ENCODE measurements around the gene PTPRC.

The PTPRC gene

GRCh38 chr1:198627436-198628066, 11.3 kb upstream of the PTPRC start:
- no peak for TF ChIP-seq Cebpa-rat (IDR thresholded peaks at IDR 0.05)
- Histone ChIP-seq H3K4me1 (peaks cover 10 to 57% (median 15%) of the 10 kb centered on the region in 10 experiments), H3K4me3 (no peak overlapping the region)

GRCh38 chr1:198628067-198628455, 10.8 kb upstream of the PTPRC start:
- peak overlapping the region in 2 of 11 experiments; percentile 14 to 20; a peak in 1 of 22 replicates for H3K4me2 ChIP-seq
- no peak overlapping the region for H3K27ac ChIP-seq
- peaks cover 4 to 57% (median 10%) of the 10 kb centered on the region in 10 experiments for H3K4me1 ChIP-seq

More at GRCh38 chr1:198627436-198628066, 11.3 kb upstream of the PTPRC start:
- H4K20me1 ChIP-seq = no peaks in the 10 kb centered on the region
- H3K36me3 ChIP-seq = no peaks in the 10 kb centered on the region
- H3K27ac ChIP-seq = no peak overlapping the region
- H3K4me2 ChIP-seq = peak overlapping the region in 1 of 11 experiments; percentile 20; a peak in 1 of 22 replicates
- H3K9ac ChIP-seq = no peak overlapping the region
- H3K9me3 ChIP-seq (replicated peaks in 1 of 11) = peaks cover 0 to 3% (median under 1%) of the 10 kb centered on the region in 11 experiments; a peak in 7 of 22 replicates
- no peaks in the 10 kb centered on the region for H3K27me3 ChIP-seq

GRCh38 chr1:198629610-198630009, 9.2 kb upstream of the PTPRC start:
- Histone ChIP-seq H3K4me1 (peaks cover 0 to 57% (median 8%) of the 10 kb centered on the region in 10 experiments; a peak in 13 of 20 replicates), H4K20me1 (no peaks in the 10 kb centered on the region), H3K27me3 (no peaks in the 10 kb centered on the region), H3K27ac (no peak overlapping the region), H3K9me3 (replicated peaks in 1 of 11) (peaks cover 0 to 19% (median 13%) of the 10 kb centered on the region in 11 experiments; a peak in 14 of 22 replicates), H3K4me3 (no peak overlapping the region), H3K9ac (no peak overlapping the region), H3K36me3 (no peaks in the 10 kb centered on the region), H3K4me2 (no peak overlapping the region)
- no peak for TF ChIP-seq Cebpa-rat (IDR thresholded peaks at IDR 0.05)

More at GRCh38 chr1:198628067-198628455, 10.8 kb upstream of the PTPRC start:
- no peaks in the 10 kb centered on the region for H3K36me3 ChIP-seq
- H3K4me3 ChIP-seq = no peak overlapping the region
- H3K9me3 ChIP-seq (replicated peaks in 1 of 11) = peaks cover 0 to 8% (median 5%) of the 10 kb centered on the region in 11 experiments; a peak in 13 of 22 replicates
- no peak for TF ChIP-seq Cebpa-rat (IDR thresholded peaks at IDR 0.05)
- H4K20me1 ChIP-seq = no peaks in the 10 kb centered on the region
- no peak overlapping the region for H3K9ac ChIP-seq
- no peaks in the 10 kb centered on the region for H3K27me3 ChIP-seq

GRCh38 chr1:198630863-198631262, 8.0 kb upstream of the PTPRC start:
- H3K27me3 ChIP-seq = no peaks in the 10 kb centered on the region
- H3K36me3 ChIP-seq = no peaks in the 10 kb centered on the region
- H3K4me1 ChIP-seq = peaks cover 0 to 57% (median 8%) of the 10 kb centered on the region in 10 experiments; a peak in 13 of 20 replicates
- no peak overlapping the region for H3K27ac ChIP-seq
- no peaks in the 10 kb centered on the region for H4K20me1 ChIP-seq
- no peak overlapping the region for H3K9ac ChIP-seq
- no peak overlapping the region for H3K4me2 ChIP-seq
- peaks cover 0 to 25% (median 13%) of the 10 kb centered on the region in 11 experiments; a peak in 14 of 22 replicates for H3K9me3 ChIP-seq (replicated peaks in 1 of 11)
- no peak for TF ChIP-seq Cebpa-rat (IDR thresholded peaks at IDR 0.05)
- no peak overlapping the region for H3K4me3 ChIP-seq

- H3K9me3 ChIP-seq (replicated peaks in 1 of 11) = peaks cover 0 to 25% (median 13%) of the 10 kb centered on the region in 11 experiments; a peak in 14 of 22 replicates
- H3K4me3 ChIP-seq = no peak overlapping the region
- H4K20me1 ChIP-seq = no peaks in the 10 kb centered on the region
- no peaks in the 10 kb centered on the region for H3K36me3 ChIP-seq
- no peak overlapping the region for H3K27ac ChIP-seq
- H3K9ac ChIP-seq = no peak overlapping the region
- no peaks in the 10 kb centered on the region for H3K27me3 ChIP-seq
- H3K4me1 ChIP-seq = peaks cover 0 to 62% (median 8%) of the 10 kb centered on the region in 10 experiments; a peak in 14 of 20 replicates
- no peak for TF ChIP-seq Cebpa-rat (IDR thresholded peaks at IDR 0.05)
- peak overlapping the region in 2 of 11 experiments; percentile 3 to 23; a peak in 2 of 22 replicates for H3K4me2 ChIP-seq
Observed at GRCh38 chr1:198631292-198631691, 7.5 kb upstream of the PTPRC start.

GRCh38 chr1:198632007-198632406, 6.8 kb upstream of the PTPRC start:
- H3K9me3 ChIP-seq (replicated peaks in 1 of 11) = peaks cover 0 to 25% (median 13%) of the 10 kb centered on the region in 11 experiments; a peak in 14 of 22 replicates
- TF ChIP-seq Cebpa-rat (IDR thresholded peaks at IDR 0.05) = no peak
- no peaks in the 10 kb centered on the region for H4K20me1 ChIP-seq
- H3K36me3 ChIP-seq = no peaks in the 10 kb centered on the region
- no peak overlapping the region for H3K4me3 ChIP-seq
- H3K27me3 ChIP-seq = no peaks in the 10 kb centered on the region
- H3K27ac ChIP-seq = no peak overlapping the region
- H3K9ac ChIP-seq = no peak overlapping the region
- peak overlapping the region in 2 of 11 experiments; percentile 3 to 23; a peak in 2 of 22 replicates for H3K4me2 ChIP-seq
- H3K4me1 ChIP-seq = peaks cover 5 to 69% (median 12%) of the 10 kb centered on the region in 10 experiments; a peak in 17 of 20 replicates

- Histone ChIP-seq H3K4me1 (peaks cover 5 to 74% (median 27%) of the 10 kb centered on the region in 10 experiments; a peak in 18 of 20 replicates), H4K20me1 (no peaks in the 10 kb centered on the region), H3K9me3 (replicated peaks in 1 of 11) (peaks cover 0 to 25% (median 13%) of the 10 kb centered on the region in 11 experiments; a peak in 14 of 22 replicates), H3K4me3 (no peak overlapping the region), H3K36me3 (no peaks in the 10 kb centered on the region), H3K4me2 (peak overlapping the region in 6 of 11 experiments; percentile 15 to 75 (median 54); a peak in 11 of 22 replicates), H3K27ac (peak overlapping the region in 8 of 11 experiments; percentile 40 to 79 (median 70); a peak in 15 of 22 replicates), H3K9ac (peak overlapping the region in 3 of 11 experiments; percentile 3 to 49 (median 47); a peak in 3 of 22 replicates), H3K27me3 (no peaks in the 10 kb centered on the region)
- TF ChIP-seq Cebpa-rat (IDR thresholded peaks at IDR 0.05) = no peak
Observed at GRCh38 chr1:198633675-198634121, 5.1 kb upstream of the PTPRC start.

- no peak overlapping the region for H3K9ac ChIP-seq
- H3K27ac ChIP-seq = no peak overlapping the region; a peak in 1 of 22 replicates
- H4K20me1 ChIP-seq = no peaks in the 10 kb centered on the region
- H3K9me3 ChIP-seq (replicated peaks in 1 of 11) = peaks cover 0 to 25% (median 13%) of the 10 kb centered on the region in 11 experiments; a peak in 14 of 22 replicates
- H3K4me1 ChIP-seq = peaks cover 9 to 74% (median 32%) of the 10 kb centered on the region in 10 experiments; a peak in 19 of 20 replicates
- H3K27me3 ChIP-seq = no peaks in the 10 kb centered on the region
- H3K4me3 ChIP-seq = no peak overlapping the region
- peak overlapping the region in 2 of 11 experiments; percentile 75; a peak in 3 of 22 replicates for H3K4me2 ChIP-seq
- no peak for TF ChIP-seq Cebpa-rat (IDR thresholded peaks at IDR 0.05)
- H3K36me3 ChIP-seq = no peaks in the 10 kb centered on the region
Observed at GRCh38 chr1:198635964-198636363, 2.9 kb upstream of the PTPRC start.

GRCh38 chr1:198636391-198636790, 2.4 kb upstream of the PTPRC start:
- no peak overlapping the region for H3K9ac ChIP-seq
- H3K4me1 ChIP-seq = peaks cover 9 to 72% (median 33%) of the 10 kb centered on the region in 10 experiments; a peak in 19 of 20 replicates
- peaks cover 0 to 25% (median 13%) of the 10 kb centered on the region in 11 experiments; a peak in 14 of 22 replicates for H3K9me3 ChIP-seq (replicated peaks in 1 of 11)
- peaks cover 0 to 2% (median 0%) of the 10 kb centered on the region in 11 experiments; a peak in 2 of 22 replicates for H3K36me3 ChIP-seq
- peaks cover 0 to 2% (median 0%) of the 10 kb centered on the region in 11 experiments; a peak in 2 of 22 replicates for H4K20me1 ChIP-seq
- TF ChIP-seq Cebpa-rat (IDR thresholded peaks at IDR 0.05) = no peak
- H3K4me2 ChIP-seq = peak overlapping the region in 5 of 11 experiments; percentile 6 to 75 (median 31); a peak in 6 of 22 replicates
- H3K27me3 ChIP-seq = no peaks in the 10 kb centered on the region
- no peak overlapping the region for H3K4me3 ChIP-seq
- H3K27ac ChIP-seq = peak overlapping the region in 3 of 11 experiments; percentile 10 to 43 (median 12); a peak in 3 of 22 replicates

Data from BLaER1 treated with 17β-estradiol and CSF1 and Interleukin-3, amounts not matched to agents 10 nM and 100 nM (cell line).